Germinal center (tissue), 1 donor: ENCODE measurements around the gene LTBP3.

ENCODE experiments used
- DNase-seq: peaks from one replicate; pipeline ENCODE4 v3.0.0; 2012; ENCODE audit warnings: mixed read lengths, low spot score

Gene LTBP3

GRCh38 chr11:65554057-65554818 is 3.9 kb downstream of the LTBP3 start:
- no peak for DNase-seq

GRCh38 chr11:65553301-65554001 is 4.7 kb downstream of the LTBP3 start:
- no peak for DNase-seq

- DNase-seq, result no peak
These were observed 5.7 kb downstream of the LTBP3 start for GRCh38 chr11:65552388-65552951.

GRCh38 chr11:65551572-65552387 is 6.4 kb downstream of the LTBP3 start:
- DNase-seq, result peak; percentile 69

- no peak for DNase-seq
These were observed 9.1 kb downstream of the LTBP3 start for GRCh38 chr11:65549096-65549495.

GRCh38 chr11:65548395-65548794 is 9.8 kb downstream of the LTBP3 start:
- DNase-seq, result no peak

- DNase-seq, result no peak
These were observed 10.6 kb downstream of the LTBP3 start for GRCh38 chr11:65547446-65548125.

GRCh38 chr11:65546217-65546958 is 11.8 kb downstream of the LTBP3 start:
- DNase-seq, result peak; percentile 97

GRCh38 chr11:65545853-65546216 is 12.3 kb downstream of the LTBP3 start:
- no peak for DNase-seq

- DNase-seq, result no peak
These were observed 15.3 kb downstream of the LTBP3 start for GRCh38 chr11:65542738-65543390.

GRCh38 chr11:65541093-65541982 is 16.8 kb downstream of the LTBP3 start:
- no peak for DNase-seq

- DNase-seq, result peak; percentile 96
These were observed 17.7 kb downstream of the LTBP3 start for GRCh38 chr11:65540290-65541092.

GRCh38 chr11:65539744-65540289 is 18.3 kb downstream of the LTBP3 start:
- DNase-seq, result peak; percentile 85

GRCh38 chr11:65538915-65539743 is 19.0 kb downstream of the LTBP3 start:
- DNase-seq, result no peak

- DNase-seq, result no peak
These were observed 19.8 kb downstream of the LTBP3 start for GRCh38 chr11:65538232-65538914.

- DNase-seq, result no peak
These were observed 20.4 kb downstream of the LTBP3 start for GRCh38 chr11:65537620-65538231.

GRCh38 chr11:65537296-65537597 is 20.9 kb downstream of the LTBP3 start:
- DNase-seq, result no peak
